ENCODE measurements around the gene CCDC85C. TPM values are rescaled to one million over a fixed set of nuclear protein-coding genes. Genes with fewer than 3 reads are reported as not detected.

CCDC85C gene
- total RNA-seq, 2 experiments from 2014 or later = 5.8 to 7.5 TPM

GRCh38 chr14:99497341-99497740 is 106.7 kb downstream of the CCDC85C start:
- Histone ChIP-seq H3K27ac (ENCODE audit: low read depth in 1 of 2, low read length in 2 of 2) (no peak overlapping the region), H3K4me1 (ENCODE audit: insufficient read depth, low read length) (no peaks in the 10 kb centered on the region), H3K9me3 (ENCODE audit: control insufficient read depth in 1 of 2, insufficient read depth in 1 of 2, low read length in 2 of 2) (no peaks in the 10 kb centered on the region), H3K27me3 (ENCODE audit: control insufficient read depth in 1 of 2, insufficient read depth in 2 of 2, low read length in 2 of 2) (no peaks in the 10 kb centered on the region), H3K4me3 (ENCODE audit: low read length) (no peak overlapping the region), H3K36me3 (ENCODE audit: insufficient read depth, low read length) (peaks cover 91% of the 10 kb centered on the region)
- no peak for DNase-seq
- intact Hi-C loops (cut with DNase I, micrococcal nuclease) = no loop called here
- H3K9me3 Mint-ChIP-seq = no peaks in the 10 kb centered on the region
- no peak overlapping the region for H3K4me3 Mint-ChIP-seq
- H3K27ac Mint-ChIP-seq = no peak overlapping the region
- POLR2A ChIA-PET = interaction anchor here (1.7 kb wide), 1 partner anchor 16 kb away, joined by 4 read pairs; the partner anchor contains the start of gene CCNK
- ATAC-seq (ENCODE audit: poor library complexity) = no peak
- H3K4me1 Mint-ChIP-seq (ENCODE audit: low read depth) = peaks cover 7% of the 10 kb centered on the region
- H3K36me3 Mint-ChIP-seq (ENCODE audit: low read depth) = peaks cover 98% of the 10 kb centered on the region
- CTCF ChIA-PET = no interaction called here
- H3K27me3 Mint-ChIP-seq = no peaks in the 10 kb centered on the region
- TF ChIP-seq CTCF (IDR thresholded peaks at IDR 0.05) = no peak

GRCh38 chr14:99484106-99484505 is 119.9 kb downstream of the CCDC85C start:
- Mint-ChIP-seq H3K27ac (no peak overlapping the region), H3K27me3 (no peaks in the 10 kb centered on the region), H3K9me3 (no peaks in the 10 kb centered on the region), H3K4me3 (peak overlapping the region; percentile 50), H3K36me3 (ENCODE audit: low read depth) (peaks cover 20% of the 10 kb centered on the region), H3K4me1 (ENCODE audit: low read depth) (peaks cover 85% of the 10 kb centered on the region)
- H3K9me3 ChIP-seq (ENCODE audit: control insufficient read depth in 1 of 2, insufficient read depth in 1 of 2, low read length in 2 of 2) = no peaks in the 10 kb centered on the region
- peaks cover 22% of the 10 kb centered on the region for H3K4me1 ChIP-seq (ENCODE audit: insufficient read depth, low read length)
- ChIA-PET POLR2A (no interaction called here), CTCF (no interaction called here)
- TF ChIP-seq CTCF (IDR thresholded peaks at IDR 0.05) = no peak
- H3K4me3 ChIP-seq (ENCODE audit: low read length) = no peak overlapping the region
- no peak overlapping the region for H3K27ac ChIP-seq (ENCODE audit: low read depth in 1 of 2, low read length in 2 of 2)
- no peaks in the 10 kb centered on the region for H3K27me3 ChIP-seq (ENCODE audit: control insufficient read depth in 1 of 2, insufficient read depth in 2 of 2, low read length in 2 of 2)
- intact Hi-C loops (cut with DNase I, micrococcal nuclease) = loop anchor here (5.0 to 10.0 kb wide), 3 partner anchors 118 to 753 kb away; partner anchors contain the start of genes CCDC85C (in 1 of the 2) and YY1 (in 1 of the 2)
- DNase-seq (no peak), ATAC-seq (ENCODE audit: poor library complexity) (no peak)
- no peaks in the 10 kb centered on the region for H3K36me3 ChIP-seq (ENCODE audit: insufficient read depth, low read length)

- intact Hi-C loops (cut with DNase I, micrococcal nuclease) = loop anchor here (2.0 to 10.0 kb wide), 5 partner anchors 121 to 756 kb away; partner anchors contain the start of genes CCDC85C (in 2 of the 2) and YY1 (in 1 of the 2)
- Histone ChIP-seq H3K36me3 (ENCODE audit: insufficient read depth, low read length) (no peaks in the 10 kb centered on the region), H3K4me1 (ENCODE audit: insufficient read depth, low read length) (peaks cover 29% of the 10 kb centered on the region), H3K9me3 (ENCODE audit: control insufficient read depth in 1 of 2, insufficient read depth in 1 of 2, low read length in 2 of 2) (no peaks in the 10 kb centered on the region), H3K27ac (ENCODE audit: low read depth in 1 of 2, low read length in 2 of 2) (peak overlapping the region; percentile 90 to 96), H3K27me3 (ENCODE audit: control insufficient read depth in 1 of 2, insufficient read depth in 2 of 2, low read length in 2 of 2) (no peaks in the 10 kb centered on the region), H3K4me3 (ENCODE audit: low read length) (peak overlapping the region; percentile 96)
- ChIA-PET CTCF (interaction anchor here (1.4 kb wide), 1 partner anchor 201 kb away, joined by 4 read pairs; no protein-coding TSS in a partner anchor), POLR2A (interaction anchor here (1.0 to 2.5 kb wide), 16 partner anchors 12 to 756 kb away, joined by 3 to 66 read pairs (median 4); partner anchors contain the start of genes BCL11B, CCDC85C, CYP46A1 and EVL)
- H3K27me3 Mint-ChIP-seq = no peaks in the 10 kb centered on the region
- H3K9me3 Mint-ChIP-seq = no peaks in the 10 kb centered on the region
- H3K4me3 Mint-ChIP-seq = peak overlapping the region; percentile 92
- DNase-seq (peak in 6 of 14 experiments; percentile 1 to 66 (median 28)), ATAC-seq (ENCODE audit: poor library complexity) (no peak)
- H3K27ac Mint-ChIP-seq = peak overlapping the region; percentile 94
- H3K36me3 Mint-ChIP-seq (ENCODE audit: low read depth) = peaks cover 20% of the 10 kb centered on the region
- TF ChIP-seq CTCF (IDR thresholded peaks at IDR 0.05) = no peak
- H3K4me1 Mint-ChIP-seq (ENCODE audit: low read depth) = peaks cover 79% of the 10 kb centered on the region
Measured at GRCh38 chr14:99481745-99482099, 122.3 kb downstream of the CCDC85C start.
